Neuron (in vitro differentiated cells): ENCODE measurements around the gene MEX3D.

ENCODE experiments used
- H2AFZ ChIP-seq: one replicate; pipeline ENCODE4 v1.6.1; 2013; ENCODE audit warnings: low read depth, mild to moderate bottlenecking, inconsistent platforms, low read length, moderate library complexity
- H3K27me3 ChIP-seq: one replicate; pipeline ENCODE4 v1.6.1; 2013; ENCODE audit warnings: low read length; ENCODE audit not compliant: insufficient read depth
- H3K36me3 ChIP-seq: one replicate; pipeline ENCODE4 v1.6.1; 2013; ENCODE audit warnings: low read length; ENCODE audit not compliant: insufficient read depth
- H3K4me1 ChIP-seq: one replicate; pipeline ENCODE4 v1.6.1; 2013; ENCODE audit warnings: low read length; ENCODE audit not compliant: insufficient read depth
- H3K4me3 ChIP-seq: 2 replicates; pipeline ENCODE4 v1.5.1; 2013; ENCODE audit warnings: mild to moderate bottlenecking, low read length, moderate library complexity
- H3K9me3 ChIP-seq: one replicate; pipeline ENCODE4 v1.6.1; 2013; ENCODE audit warnings: low read length

The MEX3D gene

DNA sequence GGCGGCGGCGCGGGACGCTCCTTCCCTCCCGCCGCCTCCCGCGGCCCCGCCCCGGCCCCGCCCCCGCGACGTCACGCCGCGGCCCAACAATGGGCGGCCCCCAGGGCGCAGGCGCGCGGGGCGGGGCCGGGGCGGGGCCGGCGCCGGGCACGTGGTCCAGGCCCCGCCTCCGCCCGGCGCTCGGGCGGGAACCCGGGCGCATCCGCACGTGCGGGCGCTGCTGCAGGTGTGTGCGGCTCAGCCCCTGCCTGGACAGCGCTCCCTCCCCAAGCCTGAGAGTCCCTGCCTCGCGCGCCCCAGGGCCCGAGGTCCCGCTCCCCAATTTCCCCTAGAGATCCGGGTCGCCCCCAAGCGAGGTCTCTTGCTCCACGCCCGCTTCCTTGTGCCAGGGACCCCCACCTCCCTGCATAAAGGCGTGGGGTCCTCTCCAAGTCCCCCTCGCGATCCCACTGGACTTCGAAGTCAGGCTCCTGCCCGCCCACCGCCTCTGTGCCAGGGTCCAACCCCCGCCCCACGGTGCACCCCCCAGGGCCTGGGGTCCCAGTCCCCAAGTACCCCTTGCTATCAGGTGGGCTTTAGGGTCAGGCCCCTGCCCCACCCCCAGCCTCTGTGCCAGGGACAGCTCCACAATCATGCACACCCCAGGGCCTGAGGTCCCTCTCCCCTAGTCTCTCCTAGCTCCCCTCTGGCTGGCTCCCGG, at the start of gene MEX3D:
MEX3D (minus strand) TSS at position 6 of the 700 bp plus-strand sequence. CDS start 267 bp downstream, outside the sequence.
- peaks cover 12% of the 10 kb centered on the region for H3K36me3 ChIP-seq
- no peaks in the 10 kb centered on the region for H3K9me3 ChIP-seq
- peaks cover 12% of the 10 kb centered on the region for H3K4me1 ChIP-seq
- H2AFZ ChIP-seq, result no peak within 1 kb of the TSS
- no peaks in the 10 kb centered on the region for H3K27me3 ChIP-seq
- peak within 1 kb of the TSS; percentile 100 for H3K4me3 ChIP-seq

GRCh38 chr19:1616875-1617274, 48.8 kb upstream of the MEX3D start:
- Histone ChIP-seq H3K36me3 (peaks cover 93% of the 10 kb centered on the region), H2AFZ (no peak overlapping the region), H3K4me1 (no peaks in the 10 kb centered on the region)

DNA sequence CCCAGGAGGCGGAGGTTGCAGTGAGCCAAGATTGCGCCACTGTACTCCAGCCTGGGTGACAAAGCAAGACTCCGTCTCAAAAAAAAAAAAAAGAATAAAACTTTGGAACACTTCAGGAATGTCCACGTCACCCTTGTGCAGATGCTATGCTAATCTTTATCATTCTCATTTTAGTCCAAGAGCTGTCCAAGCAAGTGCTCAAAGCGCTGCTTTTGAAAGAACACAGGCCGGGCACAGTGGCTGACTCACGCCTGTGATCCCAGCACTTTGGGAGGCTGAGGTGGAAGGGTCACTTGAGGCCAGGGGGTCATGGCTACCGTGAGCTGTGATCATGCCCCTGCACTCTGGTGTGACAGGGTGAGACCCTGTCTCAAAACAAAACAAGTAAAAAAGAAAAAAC, 48.3 kb upstream of the MEX3D start:
- no peak overlapping the region for H2AFZ ChIP-seq
- no peaks in the 10 kb centered on the region for H3K27me3 ChIP-seq
- peaks cover 94% of the 10 kb centered on the region for H3K36me3 ChIP-seq
- no peaks in the 10 kb centered on the region for H3K4me1 ChIP-seq
- H3K9me3 ChIP-seq, result no peaks in the 10 kb centered on the region
- no peak overlapping the region for H3K4me3 ChIP-seq

More at GRCh38 chr19:1616875-1617274, 48.8 kb upstream of the MEX3D start:
- H3K27me3 ChIP-seq, result no peaks in the 10 kb centered on the region
- no peaks in the 10 kb centered on the region for H3K9me3 ChIP-seq
- no peak overlapping the region for H3K4me3 ChIP-seq

DNA sequence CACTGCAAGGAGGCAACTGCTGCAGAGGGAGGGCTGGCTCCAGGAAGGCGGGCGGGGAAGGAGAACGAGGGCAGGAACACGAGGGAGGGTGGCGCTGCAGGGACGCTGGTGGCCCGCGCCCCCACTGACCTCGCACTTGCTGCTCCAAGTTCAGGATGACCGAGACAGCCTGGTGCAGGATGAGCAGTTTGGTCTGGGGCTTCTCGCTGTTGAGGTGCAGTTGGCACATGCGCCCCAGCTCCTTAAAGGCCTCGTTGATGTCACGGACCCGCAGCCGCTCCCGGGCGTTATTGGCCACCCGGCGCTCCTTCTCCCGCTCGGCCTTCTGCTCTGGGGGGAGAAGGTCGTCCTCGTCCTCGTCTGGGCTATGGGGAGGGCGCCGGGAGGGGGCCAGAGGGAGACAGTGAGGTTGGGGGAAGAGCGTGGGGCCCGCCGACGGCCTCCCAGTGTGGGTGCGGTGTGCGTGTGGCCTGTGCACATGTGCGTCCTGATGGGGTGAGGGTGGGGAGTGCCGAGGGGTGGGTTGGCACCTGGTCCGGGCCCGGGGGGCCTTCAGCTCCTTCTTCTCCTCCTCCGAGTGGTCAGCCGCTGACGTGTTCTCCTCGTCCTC, 47.1 kb upstream of the MEX3D start:
- Histone ChIP-seq H3K4me3 (no peak overlapping the region), H3K9me3 (no peaks in the 10 kb centered on the region), H3K27me3 (no peaks in the 10 kb centered on the region), H3K4me1 (no peaks in the 10 kb centered on the region), H2AFZ (no peak overlapping the region), H3K36me3 (peaks cover 90% of the 10 kb centered on the region)

GRCh38 chr19:1613808-1614570, 45.9 kb upstream of the MEX3D start:
- Histone ChIP-seq H3K4me3 (no peak overlapping the region), H3K36me3 (peaks cover 88% of the 10 kb centered on the region), H3K27me3 (no peaks in the 10 kb centered on the region), H3K4me1 (no peaks in the 10 kb centered on the region), H2AFZ (no peak overlapping the region), H3K9me3 (no peaks in the 10 kb centered on the region)

DNA sequence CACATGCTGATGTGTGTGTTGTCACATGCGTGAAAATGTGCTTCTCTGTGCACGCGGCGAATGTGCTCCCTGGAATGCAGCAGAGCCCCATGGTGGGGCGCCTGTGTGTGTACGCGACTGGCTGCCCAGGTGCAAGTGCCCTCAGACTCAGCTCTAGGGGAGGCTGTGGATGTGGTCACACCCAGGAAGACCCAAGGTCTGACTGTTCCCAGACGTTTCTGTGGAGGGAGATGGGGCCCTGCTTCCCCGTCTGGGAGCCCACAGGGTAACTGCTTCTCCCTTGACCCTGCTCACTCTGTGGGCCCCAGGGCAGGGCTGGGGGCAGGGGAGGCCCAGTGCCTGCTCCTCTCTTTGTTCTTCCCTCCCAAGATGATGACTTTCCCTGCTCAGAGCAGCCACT, 45.0 kb upstream of the MEX3D start:
- H2AFZ ChIP-seq, result no peak overlapping the region
- no peaks in the 10 kb centered on the region for H3K27me3 ChIP-seq
- no peaks in the 10 kb centered on the region for H3K4me1 ChIP-seq
- H3K9me3 ChIP-seq, result no peaks in the 10 kb centered on the region
- no peak overlapping the region for H3K4me3 ChIP-seq
- H3K36me3 ChIP-seq, result peaks cover 82% of the 10 kb centered on the region

GRCh38 chr19:1612114-1613086, 44.3 kb upstream of the MEX3D start:
- Histone ChIP-seq H3K4me3 (no peak overlapping the region), H3K9me3 (no peaks in the 10 kb centered on the region), H3K27me3 (no peaks in the 10 kb centered on the region), H3K4me1 (no peaks in the 10 kb centered on the region), H3K36me3 (peaks cover 74% of the 10 kb centered on the region), H2AFZ (no peak overlapping the region)

- Histone ChIP-seq H2AFZ (no peak overlapping the region), H3K27me3 (no peaks in the 10 kb centered on the region), H3K9me3 (no peaks in the 10 kb centered on the region), H3K4me3 (no peak overlapping the region), H3K4me1 (no peaks in the 10 kb centered on the region), H3K36me3 (peaks cover 64% of the 10 kb centered on the region)
Measured at GRCh38 chr19:1611353-1611752, 43.2 kb upstream of the MEX3D start.

DNA sequence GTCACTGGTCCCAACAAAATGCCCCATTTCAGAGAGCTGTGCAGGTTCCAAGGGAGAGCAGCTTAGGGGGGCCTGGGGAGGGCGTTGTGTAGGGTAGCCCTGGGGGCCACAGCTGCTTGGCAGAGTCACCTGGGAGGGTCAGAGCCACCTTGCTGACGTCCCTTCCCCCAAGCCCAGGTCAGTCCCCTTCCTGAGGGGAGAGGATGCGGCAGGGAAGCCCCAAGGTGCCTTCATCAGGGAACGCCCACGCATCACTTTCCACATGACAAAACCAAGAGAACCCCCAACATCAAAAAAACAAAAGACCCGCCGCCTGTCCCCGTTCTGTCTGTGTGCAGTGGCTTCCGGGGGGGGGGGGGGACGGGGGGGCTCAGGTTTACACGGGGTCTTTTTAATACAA, 42.5 kb upstream of the MEX3D start:
- peaks cover 4% of the 10 kb centered on the region for H3K4me1 ChIP-seq
- H3K36me3 ChIP-seq, result peaks cover 58% of the 10 kb centered on the region
- no peaks in the 10 kb centered on the region for H3K27me3 ChIP-seq

GRCh38 chr19:1609680-1610474, 41.8 kb upstream of the MEX3D start:
- Histone ChIP-seq H3K4me3 (no peak overlapping the region), H3K27me3 (no peaks in the 10 kb centered on the region), H2AFZ (no peak overlapping the region), H3K9me3 (no peaks in the 10 kb centered on the region), H3K4me1 (peaks cover 4% of the 10 kb centered on the region), H3K36me3 (peaks cover 51% of the 10 kb centered on the region)

More for the DNA sequence above, 42.5 kb upstream of the MEX3D start:
- H3K9me3 ChIP-seq, result no peaks in the 10 kb centered on the region
- H2AFZ ChIP-seq, result no peak overlapping the region
- H3K4me3 ChIP-seq, result no peak overlapping the region

- no peak overlapping the region for H3K4me3 ChIP-seq
- no peaks in the 10 kb centered on the region for H3K9me3 ChIP-seq
- no peaks in the 10 kb centered on the region for H3K27me3 ChIP-seq
- no peak overlapping the region for H2AFZ ChIP-seq
- peaks cover 43% of the 10 kb centered on the region for H3K36me3 ChIP-seq
- H3K4me1 ChIP-seq, result peaks cover 12% of the 10 kb centered on the region
Measured at GRCh38 chr19:1609103-1609396, 40.9 kb upstream of the MEX3D start.
